Measurements from ENCODE around the gene SPATA16. TPM values are rescaled to one million over a fixed set of nuclear protein-coding genes. Genes with fewer than 3 reads are reported as not detected.

Gene SPATA16
- total RNA-seq, 4 donors from 2014 or later, result not detected

DNA sequence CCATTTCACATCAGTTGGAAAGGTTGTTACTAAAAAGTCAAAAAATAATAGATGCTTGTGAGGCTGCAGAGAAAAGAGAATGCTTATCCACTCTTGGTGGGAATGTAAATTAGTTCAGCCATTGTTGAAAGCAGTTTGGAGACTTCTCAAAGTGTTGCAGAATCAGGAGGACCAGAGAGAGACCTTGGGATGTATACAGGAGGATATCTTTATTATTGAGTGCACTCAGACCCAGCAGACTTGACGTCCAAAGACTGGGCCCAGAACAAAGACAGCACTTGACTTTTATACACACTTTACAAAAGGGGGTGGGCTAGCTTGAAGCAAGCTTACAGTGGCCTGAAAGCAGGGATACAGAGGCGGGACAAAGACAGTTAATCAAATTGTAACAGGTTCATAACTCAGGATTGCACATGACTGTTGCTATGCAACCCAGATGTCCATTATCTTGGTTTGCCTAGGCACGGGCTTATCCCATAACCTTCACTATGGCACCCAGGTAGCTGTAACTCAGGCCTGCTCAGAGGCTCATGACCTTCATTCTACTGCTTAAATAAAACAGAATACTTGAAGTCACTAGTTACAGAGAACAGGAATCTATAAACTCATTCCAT is 127.7 kb downstream of the SPATA16 start:
- 73% methylated on average over 3 of the region's 3 CpGs for WGBS
- no peaks in the 10 kb centered on the region for H3K9me3 ChIP-seq
- H3K36me3 ChIP-seq, result no peaks in the 10 kb centered on the region
- H3K4me1 ChIP-seq, result no peaks in the 10 kb centered on the region
- no peak for TF ChIP-seq EP300 (IDR thresholded peaks at IDR 0.05)
- no peak for DNase-seq (ENCODE audit: low spot score in 2 of 2)
- H3K27ac ChIP-seq, result no peak overlapping the region
- H3K4me3 ChIP-seq, result no peak overlapping the region
- no peaks in the 10 kb centered on the region for H3K27me3 ChIP-seq

DNA sequence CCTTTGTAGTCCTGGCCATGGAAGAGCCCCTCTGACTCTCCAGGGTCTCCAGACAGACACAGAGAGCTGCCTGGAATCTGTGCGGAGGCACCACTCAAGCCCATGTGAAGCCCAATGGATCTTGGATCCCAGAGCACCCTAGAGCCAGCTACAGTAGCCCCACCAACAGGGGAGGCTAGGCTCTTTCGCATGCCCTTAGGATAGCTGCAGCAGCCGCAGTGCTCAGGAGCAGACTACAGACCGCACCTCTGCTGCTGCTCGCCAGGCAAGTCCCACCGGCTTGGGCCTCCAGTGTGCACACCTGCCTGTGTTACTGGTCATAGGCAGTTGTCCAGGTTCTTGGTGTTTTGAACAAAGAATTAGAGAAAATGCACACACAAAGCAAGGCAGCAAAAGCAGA is 131.6 kb downstream of the SPATA16 start:
- no peak for DNase-seq (ENCODE audit: low spot score in 2 of 2)
- no peaks in the 10 kb centered on the region for H3K27me3 ChIP-seq

DNA sequence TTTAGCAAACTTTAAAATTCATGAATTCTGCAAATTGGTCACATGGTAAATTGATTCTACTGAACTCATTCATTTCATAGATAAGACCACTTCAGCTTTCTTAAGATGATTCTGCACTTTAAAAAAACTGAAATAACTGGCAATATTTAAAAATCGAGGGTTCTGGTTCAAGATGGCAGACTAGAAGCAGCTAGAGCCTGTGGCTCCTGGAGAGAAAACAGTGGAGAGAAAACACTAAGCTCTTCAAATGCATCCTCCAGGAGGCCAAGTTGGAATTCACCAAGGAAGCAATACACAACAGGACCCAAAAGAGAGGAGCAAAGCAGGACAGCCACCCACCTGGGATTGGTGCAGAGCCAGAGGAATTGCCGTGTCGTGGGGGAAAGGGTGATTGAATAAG is 132.1 kb downstream of the SPATA16 start:
- no peaks in the 10 kb centered on the region for H3K4me1 ChIP-seq

More for the DNA sequence above, 131.6 kb downstream of the SPATA16 start:
- TF ChIP-seq POLR2A (IDR thresholded peaks at IDR 0.05) (no peak), EP300 (IDR thresholded peaks at IDR 0.05) (no peak), POLR2AphosphoS5 (IDR thresholded peaks at IDR 0.05) (no peak)
- TF ChIP-seq, protein P1, sequence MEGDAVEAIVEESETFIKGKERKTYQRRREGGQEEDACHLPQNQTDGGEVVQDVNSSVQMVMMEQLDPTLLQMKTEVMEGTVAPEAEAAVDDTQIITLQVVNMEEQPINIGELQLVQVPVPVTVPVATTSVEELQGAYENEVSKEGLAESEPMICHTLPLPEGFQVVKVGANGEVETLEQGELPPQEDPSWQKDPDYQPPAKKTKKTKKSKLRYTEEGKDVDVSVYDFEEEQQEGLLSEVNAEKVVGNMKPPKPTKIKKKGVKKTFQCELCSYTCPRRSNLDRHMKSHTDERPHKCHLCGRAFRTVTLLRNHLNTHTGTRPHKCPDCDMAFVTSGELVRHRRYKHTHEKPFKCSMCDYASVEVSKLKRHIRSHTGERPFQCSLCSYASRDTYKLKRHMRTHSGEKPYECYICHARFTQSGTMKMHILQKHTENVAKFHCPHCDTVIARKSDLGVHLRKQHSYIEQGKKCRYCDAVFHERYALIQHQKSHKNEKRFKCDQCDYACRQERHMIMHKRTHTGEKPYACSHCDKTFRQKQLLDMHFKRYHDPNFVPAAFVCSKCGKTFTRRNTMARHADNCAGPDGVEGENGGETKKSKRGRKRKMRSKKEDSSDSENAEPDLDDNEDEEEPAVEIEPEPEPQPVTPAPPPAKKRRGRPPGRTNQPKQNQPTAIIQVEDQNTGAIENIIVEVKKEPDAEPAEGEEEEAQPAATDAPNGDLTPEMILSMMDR (IDR thresholded peaks at IDR 0.05), result no peak
- no peak overlapping the region for H3K4me3 ChIP-seq
- H3K4me1 ChIP-seq, result no peaks in the 10 kb centered on the region
- WGBS, result 90% methylated on average over 5 of the region's 6 CpGs
- H3K36me3 ChIP-seq, result no peaks in the 10 kb centered on the region
- H3K9me3 ChIP-seq, result no peaks in the 10 kb centered on the region
- no peak overlapping the region for H3K27ac ChIP-seq

DNA sequence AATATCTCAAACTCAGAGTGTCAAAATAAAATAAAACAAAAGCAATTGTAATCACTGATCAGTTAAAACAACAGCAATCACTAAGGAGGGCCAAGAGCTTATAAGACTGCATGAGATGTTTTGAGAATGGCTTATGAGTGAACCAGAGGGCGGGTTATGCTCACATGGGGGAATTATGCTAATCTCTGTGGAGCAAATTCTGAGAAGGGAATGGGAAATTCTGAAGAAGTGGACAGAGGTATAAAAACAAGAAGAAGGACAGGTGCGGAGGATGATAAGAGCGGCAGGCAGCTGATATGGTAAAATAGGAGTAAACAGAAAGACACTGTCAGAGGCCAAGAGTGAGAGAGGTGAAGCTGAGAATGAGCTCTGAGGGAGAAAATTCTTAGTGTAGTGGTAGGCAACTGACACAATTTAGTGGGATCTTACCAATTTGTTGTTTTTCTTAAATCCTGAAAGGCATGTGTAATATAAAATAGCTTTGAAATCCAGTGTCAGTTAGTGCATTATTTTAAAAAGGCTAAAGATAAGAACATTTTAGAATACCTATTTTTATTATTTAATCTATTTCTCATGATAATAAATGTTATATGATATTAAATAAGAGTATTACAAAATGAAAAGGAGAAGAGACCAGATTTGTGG is 133.8 kb downstream of the SPATA16 start:
- Histone ChIP-seq H3K27me3 (no peaks in the 10 kb centered on the region), H3K4me3 (no peak overlapping the region), H3K9me3 (no peaks in the 10 kb centered on the region), H3K4me1 (no peaks in the 10 kb centered on the region), H3K36me3 (no peaks in the 10 kb centered on the region), H3K27ac (no peak overlapping the region)
- DNase-seq (ENCODE audit: low spot score in 2 of 2), result no peak
- 79% methylated on average over 3 of the region's 3 CpGs for WGBS
- TF ChIP-seq, protein P1 (IDR thresholded peaks at IDR 0.05), result no peak
- TF ChIP-seq POLR2A (IDR thresholded peaks at IDR 0.05), result no peak
- no peak for TF ChIP-seq POLR2AphosphoS5 (IDR thresholded peaks at IDR 0.05)

More for the DNA sequence above, 132.1 kb downstream of the SPATA16 start:
- 89% methylated on average over 3 of the region's 3 CpGs for WGBS
- TF ChIP-seq POLR2A (IDR thresholded peaks at IDR 0.05) (no peak), EP300 (IDR thresholded peaks at IDR 0.05) (no peak), POLR2AphosphoS5 (IDR thresholded peaks at IDR 0.05) (no peak)
- TF ChIP-seq, protein P1 (IDR thresholded peaks at IDR 0.05), result no peak
- Histone ChIP-seq H3K9me3 (no peaks in the 10 kb centered on the region), H3K27ac (no peak overlapping the region), H3K4me3 (no peak overlapping the region), H3K36me3 (no peaks in the 10 kb centered on the region), H3K27me3 (no peaks in the 10 kb centered on the region)
- no peak for DNase-seq (ENCODE audit: low spot score in 2 of 2)

DNA sequence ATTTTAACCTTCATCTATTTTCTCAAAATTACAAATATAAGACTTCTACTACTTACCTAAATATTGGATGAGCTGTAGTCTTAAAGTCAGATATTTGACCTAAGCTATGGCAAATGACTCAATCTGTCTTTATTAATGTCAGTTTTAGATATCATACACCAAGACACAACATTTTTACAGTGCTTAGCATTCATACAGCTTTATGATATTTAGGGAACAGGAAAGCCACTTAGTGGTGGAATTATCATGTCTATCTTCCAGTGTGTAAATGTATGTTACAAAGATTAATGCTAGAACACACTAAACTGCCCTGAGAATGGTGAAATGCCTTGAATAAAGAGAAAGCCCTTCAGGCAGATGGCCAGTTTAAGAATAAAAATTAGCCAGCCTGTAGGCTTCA is 135.0 kb downstream of the SPATA16 start:
- no peak for DNase-seq (ENCODE audit: low spot score in 2 of 2)
- no peaks in the 10 kb centered on the region for H3K27me3 ChIP-seq
- no peak overlapping the region for H3K4me3 ChIP-seq

More for the DNA sequence above, 135.0 kb downstream of the SPATA16 start:
- H3K9me3 ChIP-seq, result no peaks in the 10 kb centered on the region
- no peaks in the 10 kb centered on the region for H3K36me3 ChIP-seq
- TF ChIP-seq, protein P1 (IDR thresholded peaks at IDR 0.05), result no peak
- TF ChIP-seq POLR2AphosphoS5 (IDR thresholded peaks at IDR 0.05), result no peak
- no peak for TF ChIP-seq POLR2A (IDR thresholded peaks at IDR 0.05)
- TF ChIP-seq EP300 (IDR thresholded peaks at IDR 0.05), result no peak
- H3K4me1 ChIP-seq, result no peaks in the 10 kb centered on the region
- H3K27ac ChIP-seq, result no peak overlapping the region

All from suprapubic skin (tissue), 4 donors.